GM12878 (cell line): Measurements from ENCODE around the gene KPNA4. TPM values are rescaled to one million over a fixed set of nuclear protein-coding genes. Genes with fewer than 3 reads are reported as not detected.

Experiments used
- ATAC-seq: fragments of 200-7000 bp; cut with Tn5 transposase; 3 replicates; pipeline ENCODE4 v1.9.1; 2020; ENCODE audit warnings: mild to moderate bottlenecking, moderate library complexity
- BruUV-seq: library from RNA; stranded (reverse); fragments of 400-500 nt; replicated peaks from 2 replicates; lab custom pipeline; 2021; lab: Mats Ljungman, UMichigan
- CTCF ChIA-PET: fragments of 300-600 bp; sonication (Branson Sonifier 250); formaldehyde crosslinking; extraction: SDS; loops from one replicate; lab custom pipeline; 2021; ENCODE audit warnings: inconsistent platforms; lab: Yijun Ruan, JAX
- POLR2A ChIA-PET: fragments of 350-600 bp; formaldehyde crosslinking; extraction: SDS; loops from one replicate; lab custom pipeline; 2021; ENCODE audit warnings: inconsistent platforms; lab: Charles Lee
- RAD21 ChIA-PET: fragments of 300-600 bp; sonication (Branson Sonifier 250); formaldehyde crosslinking; loops from one replicate; lab custom pipeline; 2023; ENCODE audit warnings: antibody characterized with exemption; ENCODE audit not compliant: unreplicated experiment; lab: Charles Lee
- SMC1A ChIA-PET: fragments of 300-600 bp; sonication (Branson Sonifier 250); formaldehyde crosslinking; loops from one replicate; lab custom pipeline; 2023; ENCODE audit not compliant: unreplicated experiment, uncharacterized antibody; lab: Charles Lee
- DNase-seq: peaks from one replicate; pipeline ENCODE4 v3.0.0-alpha.2; 2011; ENCODE audit warnings: low read depth, low spot score
- FAIRE-seq: peaks from 3 replicates; lab custom pipeline; 2011; peaks lifted over from hg19 to GRCh38; lab: Jason Lieb, UNC
- H2AFZ ChIP-seq: 2 replicates; pipeline ENCODE4 v1.6.0; 2011; ENCODE audit warnings: low read depth, low read length, control low read depth; ENCODE audit not compliant: control insufficient read depth
- H3K27ac ChIP-seq: 2 replicates; pipeline ENCODE4 v1.5.1; 2011; ENCODE audit warnings: control low read depth; ENCODE audit not compliant: control insufficient read depth, insufficient read depth
- H3K27me3 ChIP-seq, 2 experiments: replicated peaks in 1 of 2; 2 replicates each; pipeline versions ENCODE4 v1.6.0 to v1.6.1; 2011; ENCODE audit warnings: low read length in 1 of 2; ENCODE audit not compliant: control insufficient read depth in 2 of 2, insufficient read depth in 2 of 2
- H3K36me3 ChIP-seq, 2 experiments: 2 replicates each; pipeline ENCODE4 v1.5.1; 2011; ENCODE audit warnings: low read length in 1 of 2; ENCODE audit not compliant: control insufficient read depth in 2 of 2, insufficient read depth in 2 of 2
- H3K4me1 ChIP-seq: 2 replicates; pipeline ENCODE4 v1.6.1; 2011; ENCODE audit warnings: mild to moderate bottlenecking, low read length, moderate library complexity, mixed read lengths; ENCODE audit not compliant: control insufficient read depth, insufficient read depth
- H3K4me2 ChIP-seq: 2 replicates; pipeline ENCODE4 v1.6.0; 2011; ENCODE audit warnings: control low read depth; ENCODE audit not compliant: control insufficient read depth, insufficient read depth
- H3K4me3 ChIP-seq: fragments of 200-600 bp; sonication (generic); 2 replicates; pipeline ENCODE4 v1.5.1; 2016
- H3K79me2 ChIP-seq: 2 replicates; pipeline ENCODE4 v1.6.0; 2011; ENCODE audit warnings: low read length; ENCODE audit not compliant: control insufficient read depth, insufficient read depth
- H3K9ac ChIP-seq: 2 replicates; pipeline ENCODE4 v1.8.0; 2011; ENCODE audit warnings: low read length, control low read depth, mixed read lengths; ENCODE audit not compliant: control insufficient read depth, insufficient read depth
- H3K9me3 ChIP-seq: replicated peaks from 3 replicates; pipeline ENCODE4 v1.5.1; 2011; ENCODE audit warnings: mild to moderate bottlenecking, low read length; ENCODE audit not compliant: control insufficient read depth, insufficient read depth
- H4K20me1 ChIP-seq: 2 replicates; pipeline ENCODE4 v1.6.0; 2011; ENCODE audit not compliant: control insufficient read depth, insufficient read depth
- BCL11A ChIP-seq: IDR thresholded peaks from 2 replicates; pipeline ENCODE4 v1.6.1; 2011; ENCODE audit warnings: low read depth, low read length
- BCLAF1 ChIP-seq: fragments of 450-650 bp; IDR thresholded peaks from 2 replicates; pipeline ENCODE4 v1.6.1; 2017; ENCODE audit warnings: antibody characterized with exemption, mild to moderate bottlenecking, moderate library complexity
- CTCF ChIP-seq, 3 experiments: IDR thresholded peaks in 2 of 3; conservative IDR thresholded peaks in 1 of 3; 2 replicates each; pipeline ENCODE4 v1.5.1; 2011; ENCODE audit warnings: low read depth in 3 of 3, low read length in 3 of 3, mild to moderate bottlenecking in 3 of 3, control low read depth in 2 of 3, moderate library complexity in 2 of 3, inconsistent platforms in 1 of 3, mixed read lengths in 1 of 3; ENCODE audit not compliant: control insufficient read depth in 2 of 3, insufficient read depth in 1 of 3; ENCODE audit errors: extremely low read depth in 1 of 3
- DPF2 ChIP-seq: fragments of 450-650 bp; IDR thresholded peaks from 2 replicates; pipeline ENCODE4 v1.6.1; 2017; ENCODE audit warnings: mild to moderate bottlenecking
- GATAD2B ChIP-seq: fragments of 450-650 bp; conservative IDR thresholded peaks from 2 replicates; pipeline ENCODE4 v1.6.1; 2017; ENCODE audit warnings: low read depth, mild to moderate bottlenecking, moderate library complexity
- HDAC2 ChIP-seq: fragments of 200-600 bp; sonication (generic); IDR thresholded peaks from 2 replicates; pipeline ENCODE4 v1.6.1; 2017
- LARP7 ChIP-seq: fragments of 450-650 bp; IDR thresholded peaks from 2 replicates; pipeline ENCODE4 v1.6.1; 2017; ENCODE audit warnings: mild to moderate bottlenecking
- PML ChIP-seq: IDR thresholded peaks from 2 replicates; pipeline ENCODE4 v1.6.1; 2012; ENCODE audit warnings: low read length, inconsistent platforms
- RAD21 ChIP-seq: IDR thresholded peaks from 2 replicates; pipeline ENCODE4 v1.6.1; 2011; ENCODE audit warnings: mild to moderate bottlenecking, low read depth, low read length, moderate library complexity; ENCODE audit not compliant: insufficient read depth
- SIX5 ChIP-seq: IDR thresholded peaks from 2 replicates; pipeline ENCODE4 v1.6.1; 2011; ENCODE audit warnings: mild to moderate bottlenecking, low read depth, low read length, moderate library complexity; ENCODE audit not compliant: severe bottlenecking
- TBL1XR1 ChIP-seq: IDR thresholded peaks from 2 replicates; pipeline ENCODE4 v1.6.1; 2012; ENCODE audit warnings: low read depth, low read length, improper control_type of control experiment
- YY1 ChIP-seq: IDR thresholded peaks from 2 replicates; pipeline ENCODE4 v1.6.1; 2011; ENCODE audit warnings: low read depth, mild to moderate bottlenecking, low read length
- WGBS: methylation state at CpG from one replicate; pipeline ENCODE4 v1.1.6; 2016; ENCODE audit warnings: low lambda C conversion rate; ENCODE audit not compliant: insufficient replicate concordance, insufficient coverage; ENCODE audit errors: missing lambda C conversion rate; 5-methylcytosine and 5-hydroxymethylcytosine counted together
- in situ Hi-C: fragments of 300-500 bp; cut with MboI; formaldehyde crosslinking; loops from 9 replicates; pipeline ENCODE4 v1.14.3; 2018; ENCODE audit warnings: mixed read lengths
- intact Hi-C: fragments of 100-400 bp; cut with micrococcal nuclease; formaldehyde crosslinking; loops from one replicate; pipeline ENCODE4 v1.14.2; 2022; ENCODE audit not compliant: unreplicated experiment
- polyA plus RNA-seq, 11 experiments: library from polyadenylated mRNA; depleted of rRNA in 4 of 11; unstranded in 6 of 11; stranded (reverse) in 5 of 11; fragments of >200 nt; fragmentation: Nextera tagmentation in 4 of 11; fragmentation: Illumina TruSeq in 1 of 11; extraction: Ambion mirVana in 4 of 11; extraction: Trizol in 1 of 11; gene quantifications; 1 replicate in 1 of 11; 2 replicates in 10 of 11; pipeline versions ENCODE4 v1.2.1 to v1.2.3, GENCODE V29; 2011 to 2016; ENCODE audit warnings: inconsistent platforms in 2 of 11, missing spikeins in 2 of 11, low read depth in 1 of 11
- total RNA-seq, 4 experiments: library from RNA; depleted of rRNA in 3 of 4; stranded (reverse); fragments of >200 nt in 3 of 4; fragmentation: Illumina TruSeq in 1 of 4; extraction: Trizol in 1 of 4; gene quantifications; 2 replicates each; pipeline versions ENCODE4 v1.2.1 to v1.2.3, GENCODE V29; 2013 to 2021

The KPNA4 gene
- total and polyA plus RNA-seq, 10 of the 15 experiments (the other 5 are each of a cell fraction or from before 2014, with no cell fraction given): 9.9 to 40.6 (median 18.1) TPM

- intact Hi-C loops: no loop called here
- Histone ChIP-seq H3K27ac (no peak overlapping the region), H3K4me2 (no peak overlapping the region), H3K79me2 (no peaks in the 10 kb centered on the region), H3K9ac (no peak overlapping the region), H3K4me1 (no peaks in the 10 kb centered on the region), H3K4me3 (no peak overlapping the region), H3K36me3 (no peaks in the 10 kb centered on the region), H3K27me3 (no peaks in the 10 kb centered on the region), H3K9me3 (no peaks in the 10 kb centered on the region; the same call in 2 of the 3 replicates), H4K20me1 (no peaks in the 10 kb centered on the region), H2AFZ (no peak overlapping the region)
- TF ChIP-seq GATAD2B: no peak
- no peak for TF ChIP-seq PML
- ATAC-seq (no peak), DNase-seq (no peak), FAIRE-seq (no peak)
- ChIA-PET SMC1A (interaction anchor here (1.4 kb wide), 1 partner anchor 40 kb away, joined by 3 read pairs; no protein-coding TSS in a partner anchor), RAD21 (no interaction called here), CTCF (interaction anchor here (1.5 kb wide), 1 partner anchor 106 kb away, joined by 4 read pairs; no protein-coding TSS in a partner anchor), POLR2A (interaction anchor here (1.4 kb wide), 1 partner anchor 11 kb away, joined by 4 read pairs; no protein-coding TSS in a partner anchor)
- in situ Hi-C loops: no loop called here
- 88% methylated on average over 2 of the region's 2 CpGs for whole genome bisulfite sequencing
- no TSS peak for BruUV-seq
Measured at GRCh38 chr3:160580938-160581337, 15.6 kb upstream of the KPNA4 start.

- 35% methylated on average over 4 of the region's 4 CpGs for WGBS
- DNase-seq (no peak), ATAC-seq (peak; percentile 46; the same call in 1 of the 3 replicates), FAIRE-seq (no peak)
- ChIA-PET POLR2A (no interaction called here), CTCF (interaction anchor here (0.8 to 1.0 kb wide), 2 partner anchors 9 to 108 kb away, joined by 3 read pairs; no protein-coding TSS in a partner anchor), SMC1A (interaction anchor here (0.8 to 1.3 kb wide), 3 partner anchors 54 to 95 kb away, joined by 3 to 4 read pairs (median 3); no protein-coding TSS in a partner anchor), RAD21 (interaction anchor here (0.7 kb wide), 1 partner anchor 413 kb away, joined by 3 read pairs; no protein-coding TSS in a partner anchor)
- no peaks in the 10 kb centered on the region for H3K4me1 ChIP-seq
- no peak overlapping the region for H3K27ac ChIP-seq
- intact Hi-C loops (loop anchor here (5.0 kb wide), 1 partner anchor 365 kb away; no protein-coding TSS in a partner anchor), in situ Hi-C loops (no loop called here)
- BruUV-seq: no TSS peak
- no peak overlapping the region for H3K4me2 ChIP-seq
- H3K9ac ChIP-seq: no peak overlapping the region
- no peaks in the 10 kb centered on the region for H3K36me3 ChIP-seq
- no peak overlapping the region for H3K4me3 ChIP-seq
- no peaks in the 10 kb centered on the region for H4K20me1 ChIP-seq
- no peaks in the 10 kb centered on the region for H3K27me3 ChIP-seq
- no peaks in the 10 kb centered on the region; the same call in 2 of the 3 replicates for H3K9me3 ChIP-seq
- H3K79me2 ChIP-seq: no peaks in the 10 kb centered on the region
- H2AFZ ChIP-seq: no peak overlapping the region
- TF ChIP-seq RAD21 (peak; percentile 29; the same call in 1 of the 2 replicates), HDAC2 (no peak), LARP7 (no peak), BCLAF1 (no peak), BCL11A (no peak), TBL1XR1 (no peak), CTCF (IDR thresholded peaks at IDR 0.05 in 2 of 3, conservative IDR thresholded peaks at IDR 0.05 in 1 of 3; ENCODE audit: control insufficient read depth in 2 of 3, extremely low read depth in 1 of 3, insufficient read depth in 1 of 3, low read depth in 3 of 3, low read length in 3 of 3) (peak in 1 of 3 experiments; percentile 36; a peak in 2 of 6 replicates), YY1 (no peak), SIX5 (no peak), DPF2 (no peak)
Measured at GRCh38 chr3:160577556-160578195, 12.3 kb upstream of the KPNA4 start.
